GM12878 (cell line): ENCODE measurements around the gene AKAP13. TPM values are rescaled to one million over a fixed set of nuclear protein-coding genes. Genes with fewer than 3 reads are reported as not detected.

Experiments used
- ATAC-seq: fragments of 200-7000 bp; cut with Tn5 transposase; 3 replicates; pipeline ENCODE4 v1.9.1; 2020; ENCODE audit warnings: mild to moderate bottlenecking, moderate library complexity
- BruUV-seq: library from RNA; stranded (reverse); fragments of 400-500 nt; replicated peaks from 2 replicates; lab custom pipeline; 2021; lab: Mats Ljungman, UMichigan
- CTCF ChIA-PET: fragments of 300-600 bp; sonication (Branson Sonifier 250); formaldehyde crosslinking; extraction: SDS; loops from one replicate; lab custom pipeline; 2021; ENCODE audit warnings: inconsistent platforms; lab: Yijun Ruan, JAX
- POLR2A ChIA-PET: fragments of 350-600 bp; formaldehyde crosslinking; extraction: SDS; loops from one replicate; lab custom pipeline; 2021; ENCODE audit warnings: inconsistent platforms; lab: Charles Lee
- RAD21 ChIA-PET: fragments of 300-600 bp; sonication (Branson Sonifier 250); formaldehyde crosslinking; loops from one replicate; lab custom pipeline; 2023; ENCODE audit warnings: antibody characterized with exemption; ENCODE audit not compliant: unreplicated experiment; lab: Charles Lee
- SMC1A ChIA-PET: fragments of 300-600 bp; sonication (Branson Sonifier 250); formaldehyde crosslinking; loops from one replicate; lab custom pipeline; 2023; ENCODE audit not compliant: unreplicated experiment, uncharacterized antibody; lab: Charles Lee
- DNase-seq: peaks from one replicate; pipeline ENCODE4 v3.0.0-alpha.2; 2011; ENCODE audit warnings: low read depth, low spot score
- FAIRE-seq: peaks from 3 replicates; lab custom pipeline; 2011; peaks lifted over from hg19 to GRCh38; lab: Jason Lieb, UNC
- H2AFZ ChIP-seq: 2 replicates; pipeline ENCODE4 v1.6.0; 2011; ENCODE audit warnings: low read depth, low read length, control low read depth; ENCODE audit not compliant: control insufficient read depth
- H3K27ac ChIP-seq: 2 replicates; pipeline ENCODE4 v1.5.1; 2011; ENCODE audit warnings: control low read depth; ENCODE audit not compliant: control insufficient read depth, insufficient read depth
- H3K27me3 ChIP-seq, 2 experiments: replicated peaks in 1 of 2; 2 replicates each; pipeline versions ENCODE4 v1.6.0 to v1.6.1; 2011; ENCODE audit warnings: low read length in 1 of 2; ENCODE audit not compliant: control insufficient read depth in 2 of 2, insufficient read depth in 2 of 2
- H3K36me3 ChIP-seq, 2 experiments: 2 replicates each; pipeline ENCODE4 v1.5.1; 2011; ENCODE audit warnings: low read length in 1 of 2; ENCODE audit not compliant: control insufficient read depth in 2 of 2, insufficient read depth in 2 of 2
- H3K4me1 ChIP-seq: 2 replicates; pipeline ENCODE4 v1.6.1; 2011; ENCODE audit warnings: mild to moderate bottlenecking, low read length, moderate library complexity, mixed read lengths; ENCODE audit not compliant: control insufficient read depth, insufficient read depth
- H3K4me2 ChIP-seq: 2 replicates; pipeline ENCODE4 v1.6.0; 2011; ENCODE audit warnings: control low read depth; ENCODE audit not compliant: control insufficient read depth, insufficient read depth
- H3K4me3 ChIP-seq: fragments of 200-600 bp; sonication (generic); 2 replicates; pipeline ENCODE4 v1.5.1; 2016
- H3K79me2 ChIP-seq: 2 replicates; pipeline ENCODE4 v1.6.0; 2011; ENCODE audit warnings: low read length; ENCODE audit not compliant: control insufficient read depth, insufficient read depth
- H3K9ac ChIP-seq: 2 replicates; pipeline ENCODE4 v1.8.0; 2011; ENCODE audit warnings: low read length, control low read depth, mixed read lengths; ENCODE audit not compliant: control insufficient read depth, insufficient read depth
- H3K9me3 ChIP-seq: replicated peaks from 3 replicates; pipeline ENCODE4 v1.5.1; 2011; ENCODE audit warnings: mild to moderate bottlenecking, low read length; ENCODE audit not compliant: control insufficient read depth, insufficient read depth
- H4K20me1 ChIP-seq: 2 replicates; pipeline ENCODE4 v1.6.0; 2011; ENCODE audit not compliant: control insufficient read depth, insufficient read depth
- CBX5 ChIP-seq: sonication (generic); IDR thresholded peaks from 2 replicates; pipeline ENCODE4 v1.6.1; 2016; ENCODE audit warnings: low read depth, moderate library complexity, mild to moderate bottlenecking, inconsistent platforms
- DPF2 ChIP-seq: fragments of 450-650 bp; IDR thresholded peaks from 2 replicates; pipeline ENCODE4 v1.6.1; 2017; ENCODE audit warnings: mild to moderate bottlenecking
- ETV6 ChIP-seq, 2 experiments: fragments of 450-650 bp in 1 of 2; IDR thresholded peaks in 1 of 2; conservative IDR thresholded peaks in 1 of 2; 2 replicates each; pipeline ENCODE4 v1.6.1; 2014; ENCODE audit warnings: antibody characterized with exemption in 1 of 2, borderline replicate concordance in 1 of 2, low read depth in 1 of 2, mild to moderate bottlenecking in 1 of 2, moderate library complexity in 1 of 2
- GATAD2B ChIP-seq: fragments of 450-650 bp; conservative IDR thresholded peaks from 2 replicates; pipeline ENCODE4 v1.6.1; 2017; ENCODE audit warnings: low read depth, mild to moderate bottlenecking, moderate library complexity
- HDGF ChIP-seq: fragments of 450-650 bp; IDR thresholded peaks from 2 replicates; pipeline ENCODE4 v1.6.1; 2016; ENCODE audit warnings: antibody characterized with exemption
- MYC ChIP-seq: IDR thresholded peaks from 2 replicates; pipeline ENCODE4 v1.6.1; 2011; ENCODE audit warnings: mild to moderate bottlenecking, low read length, moderate library complexity, inconsistent platforms; ENCODE audit not compliant: insufficient read depth, insufficient replicate concordance, insufficient read length, severe bottlenecking
- NFYB ChIP-seq: IDR thresholded peaks from 2 replicates; pipeline ENCODE4 v1.6.1; 2011; ENCODE audit warnings: low read depth, mild to moderate bottlenecking, low read length, improper control_type of control experiment, moderate library complexity; ENCODE audit not compliant: insufficient read depth
- PAX8 ChIP-seq: fragments of 450-650 bp; IDR thresholded peaks from 2 replicates; pipeline ENCODE4 v1.6.1; 2017; ENCODE audit warnings: mild to moderate bottlenecking, moderate library complexity
- POU2F2 ChIP-seq: IDR thresholded peaks from 3 replicates; pipeline ENCODE4 v1.6.1; 2011; ENCODE audit warnings: low read depth, mild to moderate bottlenecking, low read length, borderline replicate concordance
- RUNX3 ChIP-seq: IDR thresholded peaks from 2 replicates; pipeline ENCODE4 v1.6.1; 2012; ENCODE audit warnings: low read length, inconsistent platforms
- SMC3 ChIP-seq: IDR thresholded peaks from 2 replicates; pipeline ENCODE4 v1.6.1; 2011; ENCODE audit warnings: low read length, improper control_type of control experiment, borderline replicate concordance
- SPI1 ChIP-seq: IDR thresholded peaks from 2 replicates; pipeline ENCODE4 v1.6.1; 2011; ENCODE audit warnings: low read depth, mild to moderate bottlenecking, low read length, moderate library complexity, borderline replicate concordance; ENCODE audit not compliant: insufficient read depth
- STAT3 ChIP-seq: IDR thresholded peaks from 2 replicates; pipeline ENCODE4 v1.6.1; 2011; ENCODE audit warnings: low read depth, low read length, improper control_type of control experiment
- ZNF274 ChIP-seq: IDR thresholded peaks from one replicate; pipeline ENCODE4 v1.8.0; 2011; ENCODE audit not compliant: insufficient read length, insufficient read depth
- WGBS: methylation state at CpG from one replicate; pipeline ENCODE4 v1.1.6; 2016; ENCODE audit warnings: low lambda C conversion rate; ENCODE audit not compliant: insufficient replicate concordance, insufficient coverage; ENCODE audit errors: missing lambda C conversion rate; 5-methylcytosine and 5-hydroxymethylcytosine counted together
- in situ Hi-C: fragments of 300-500 bp; cut with MboI; formaldehyde crosslinking; loops from 9 replicates; pipeline ENCODE4 v1.14.3; 2018; ENCODE audit warnings: mixed read lengths
- intact Hi-C: fragments of 100-400 bp; cut with micrococcal nuclease; formaldehyde crosslinking; loops from one replicate; pipeline ENCODE4 v1.14.2; 2022; ENCODE audit not compliant: unreplicated experiment
- polyA plus RNA-seq, 11 experiments: library from polyadenylated mRNA; depleted of rRNA in 4 of 11; unstranded in 6 of 11; stranded (reverse) in 5 of 11; fragments of >200 nt; fragmentation: Nextera tagmentation in 4 of 11; fragmentation: Illumina TruSeq in 1 of 11; extraction: Ambion mirVana in 4 of 11; extraction: Trizol in 1 of 11; gene quantifications; 1 replicate in 1 of 11; 2 replicates in 10 of 11; pipeline versions ENCODE4 v1.2.1 to v1.2.3, GENCODE V29; 2011 to 2016; ENCODE audit warnings: inconsistent platforms in 2 of 11, missing spikeins in 2 of 11, low read depth in 1 of 11
- total RNA-seq, 4 experiments: library from RNA; depleted of rRNA in 3 of 4; stranded (reverse); fragments of >200 nt in 3 of 4; fragmentation: Illumina TruSeq in 1 of 4; extraction: Trizol in 1 of 4; gene quantifications; 2 replicates each; pipeline versions ENCODE4 v1.2.1 to v1.2.3, GENCODE V29; 2013 to 2021
- TF ChIP-seq, protein P1 (sequence below): fragments of 450-650 bp; IDR thresholded peaks from 2 replicates; pipeline ENCODE4 v1.6.1; 2017; ENCODE audit warnings: mild to moderate bottlenecking
- TF ChIP-seq, protein P2 (sequence below): IDR thresholded peaks from 2 replicates; pipeline ENCODE4 v1.6.1; 2011; ENCODE audit warnings: low read depth, low read length, improper control_type of control experiment, borderline replicate concordance
- TF ChIP-seq, protein P3 (sequence below): fragments of 450-650 bp; IDR thresholded peaks from 2 replicates; pipeline ENCODE4 v1.6.1; 2016; ENCODE audit warnings: mild to moderate bottlenecking

The AKAP13 gene
- total and polyA plus RNA-seq, 10 of the 15 experiments (the other 5 are each of a cell fraction or from before 2014, with no cell fraction given), result 14.4 to 74.9 (median 55.1) TPM

DNA sequence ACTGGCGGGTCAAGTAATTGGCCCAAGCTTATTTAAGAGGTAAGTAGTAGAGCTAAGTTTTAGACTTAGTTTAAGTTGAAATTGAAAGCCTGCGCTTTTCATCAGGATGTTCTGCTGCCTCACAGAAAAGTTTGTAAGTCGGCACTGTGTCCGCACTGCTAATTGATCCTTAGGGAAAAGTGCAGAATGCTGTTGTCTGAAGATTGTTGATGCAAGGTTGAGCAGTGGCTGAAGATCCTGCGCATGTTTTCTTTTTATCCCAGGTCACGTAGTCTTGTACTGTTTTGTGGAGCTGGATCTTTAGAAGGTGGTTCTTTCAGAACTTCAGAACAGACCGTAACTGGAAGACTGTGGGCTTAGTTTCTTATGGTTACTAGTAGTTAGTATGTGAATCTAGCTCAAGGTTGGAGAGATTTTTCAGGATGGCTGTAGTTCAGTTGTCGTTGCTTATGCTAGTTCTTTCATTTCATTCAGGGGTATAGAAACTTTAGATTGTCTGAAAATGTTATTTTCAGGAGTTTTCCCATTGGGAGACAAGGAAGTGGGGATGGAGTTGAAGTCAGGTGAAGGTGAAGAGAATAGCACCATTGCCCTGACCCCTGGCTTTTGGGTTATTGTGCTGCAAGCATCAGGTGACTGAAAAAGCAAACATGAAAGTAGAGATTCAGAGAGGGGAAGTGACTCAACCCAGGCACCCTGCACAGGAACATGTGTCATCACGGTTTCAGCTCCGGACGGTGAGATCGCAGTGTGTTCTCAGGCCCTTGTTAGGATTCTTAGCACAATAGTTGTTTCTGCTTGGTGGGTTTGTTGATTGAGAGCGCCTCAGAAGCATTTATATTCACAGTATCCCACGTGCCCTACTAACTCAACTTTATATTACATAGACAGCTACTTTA, 32.8 kb downstream of the AKAP13 start:
- ChIA-PET RAD21 (interaction anchor here (1.1 to 9.7 kb wide), 27 partner anchors 8 to 317 kb away, joined by 3 to 202 read pairs (median 10); partner anchors contain the start of gene AKAP13), CTCF (interaction anchor here (0.7 to 10.1 kb wide), 33 partner anchors 9 to 167 kb away, joined by 3 to 174 read pairs (median 7); partner anchors contain the start of gene AKAP13), SMC1A (interaction anchor here (0.6 to 10.8 kb wide), 40 partner anchors 11 to 568 kb away, joined by 3 to 192 read pairs (median 6); partner anchors contain the start of gene AKAP13), POLR2A (interaction anchor here (0.5 to 5.8 kb wide), 18 partner anchors 9 to 277 kb away, joined by 3 to 47 read pairs (median 6); partner anchors contain the start of gene AKAP13)
- DNase-seq (peak; percentile 96), ATAC-seq (peak; percentile 97), FAIRE-seq (peak; percentile 98)
- H2AFZ ChIP-seq, result no peak overlapping the region
- H3K36me3 ChIP-seq, result no peaks in the 10 kb centered on the region; a peak in 1 of 4 replicates
- H3K4me3 ChIP-seq, result peak overlapping the region; percentile 33; the same call in 1 of the 2 replicates
- intact Hi-C loops, result loop anchor here (1.0 to 5.0 kb wide), 5 partner anchors 12 to 117 kb away; partner anchors contain the start of gene AKAP13
- peak overlapping the region; percentile 85 for H3K4me2 ChIP-seq
- peaks cover 64% of the 10 kb centered on the region for H3K4me1 ChIP-seq
- WGBS, result 41% methylated on average over 14 of the region's 14 CpGs
- H3K9ac ChIP-seq, result peak overlapping the region; percentile 40
- peak overlapping the region; percentile 94 for H3K27ac ChIP-seq
- no peaks in the 10 kb centered on the region for H4K20me1 ChIP-seq
- H3K79me2 ChIP-seq, result peaks cover 86% of the 10 kb centered on the region
- in situ Hi-C loops, result loop anchor here (5.0 kb wide), 1 partner anchor 81 kb away; no protein-coding TSS in a partner anchor
- no peaks in the 10 kb centered on the region; the same call in none of the 3 replicates for H3K9me3 ChIP-seq
- BruUV-seq, result no TSS peak
- no peaks in the 10 kb centered on the region for H3K27me3 ChIP-seq
- TF ChIP-seq ZNF274 (no peak), PAX8 (no peak), DPF2 (peak; percentile 86), STAT3 (peak; percentile 89; the same call in 1 of the 2 replicates), CBX5 (peak; percentile 83), SMC3 (peak; percentile 38; the same call in 1 of the 2 replicates), POU2F2 (peak; percentile 87; the same call in 2 of the 3 replicates), GATAD2B (peak; percentile 49; the same call in 1 of the 2 replicates), HDGF (no peak), NFYB (no peak), ETV6 (conservative IDR thresholded peaks at IDR 0.05 in 1 of 2, IDR thresholded peaks at IDR 0.05 in 1 of 2; ENCODE audit: borderline replicate concordance in 1 of 2, low read depth in 1 of 2) (peak in 1 of 2 experiments; percentile 99; a peak in 2 of 4 replicates), SPI1 (peak; percentile 97), RUNX3 (peak; percentile 84), MYC (no peak)
- TF ChIP-seq, protein P1, sequence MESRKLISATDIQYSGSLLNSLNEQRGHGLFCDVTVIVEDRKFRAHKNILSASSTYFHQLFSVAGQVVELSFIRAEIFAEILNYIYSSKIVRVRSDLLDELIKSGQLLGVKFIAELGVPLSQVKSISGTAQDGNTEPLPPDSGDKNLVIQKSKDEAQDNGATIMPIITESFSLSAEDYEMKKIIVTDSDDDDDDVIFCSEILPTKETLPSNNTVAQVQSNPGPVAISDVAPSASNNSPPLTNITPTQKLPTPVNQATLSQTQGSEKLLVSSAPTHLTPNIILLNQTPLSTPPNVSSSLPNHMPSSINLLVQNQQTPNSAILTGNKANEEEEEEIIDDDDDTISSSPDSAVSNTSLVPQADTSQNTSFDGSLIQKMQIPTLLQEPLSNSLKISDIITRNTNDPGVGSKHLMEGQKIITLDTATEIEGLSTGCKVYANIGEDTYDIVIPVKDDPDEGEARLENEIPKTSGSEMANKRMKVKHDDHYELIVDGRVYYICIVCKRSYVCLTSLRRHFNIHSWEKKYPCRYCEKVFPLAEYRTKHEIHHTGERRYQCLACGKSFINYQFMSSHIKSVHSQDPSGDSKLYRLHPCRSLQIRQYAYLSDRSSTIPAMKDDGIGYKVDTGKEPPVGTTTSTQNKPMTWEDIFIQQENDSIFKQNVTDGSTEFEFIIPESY, result no peak
- TF ChIP-seq, protein P2, sequence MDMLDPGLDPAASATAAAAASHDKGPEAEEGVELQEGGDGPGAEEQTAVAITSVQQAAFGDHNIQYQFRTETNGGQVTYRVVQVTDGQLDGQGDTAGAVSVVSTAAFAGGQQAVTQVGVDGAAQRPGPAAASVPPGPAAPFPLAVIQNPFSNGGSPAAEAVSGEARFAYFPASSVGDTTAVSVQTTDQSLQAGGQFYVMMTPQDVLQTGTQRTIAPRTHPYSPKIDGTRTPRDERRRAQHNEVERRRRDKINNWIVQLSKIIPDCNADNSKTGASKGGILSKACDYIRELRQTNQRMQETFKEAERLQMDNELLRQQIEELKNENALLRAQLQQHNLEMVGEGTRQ, result peak; percentile 48; the same call in 1 of the 2 replicates
- TF ChIP-seq, protein P3, sequence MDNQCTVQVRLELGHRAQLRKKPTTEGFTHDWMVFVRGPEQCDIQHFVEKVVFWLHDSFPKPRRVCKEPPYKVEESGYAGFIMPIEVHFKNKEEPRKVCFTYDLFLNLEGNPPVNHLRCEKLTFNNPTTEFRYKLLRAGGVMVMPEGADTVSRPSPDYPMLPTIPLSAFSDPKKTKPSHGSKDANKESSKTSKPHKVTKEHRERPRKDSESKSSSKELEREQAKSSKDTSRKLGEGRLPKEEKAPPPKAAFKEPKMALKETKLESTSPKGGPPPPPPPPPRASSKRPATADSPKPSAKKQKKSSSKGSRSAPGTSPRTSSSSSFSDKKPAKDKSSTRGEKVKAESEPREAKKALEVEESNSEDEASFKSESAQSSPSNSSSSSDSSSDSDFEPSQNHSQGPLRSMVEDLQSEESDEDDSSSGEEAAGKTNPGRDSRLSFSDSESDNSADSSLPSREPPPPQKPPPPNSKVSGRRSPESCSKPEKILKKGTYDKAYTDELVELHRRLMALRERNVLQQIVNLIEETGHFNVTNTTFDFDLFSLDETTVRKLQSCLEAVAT, result peak; percentile 53; the same call in 1 of the 2 replicates
